ENCODE data around the gene FLNA.
"Not testable (repeated sequence)": the region's sequence is repeated elsewhere in the genome, so short reads cannot be mapped to it uniquely, and the experiment has no call there.

The FLNA gene

GRCh38 chrX:154374313-154375155 lies at the start of gene FLNA:
Gene FLNA, minus strand, starts transcription at chrX:154374634. Its CDS starts 3,389 bp downstream, at chrX:154371245.
- DNase-seq = no peak

GRCh38 chrX:154420402-154420756 lies 45.9 kb upstream of the FLNA start:
- DNase-seq = no peak

- no peak for DNase-seq
These were observed 45.4 kb upstream of the FLNA start for GRCh38 chrX:154419688-154420401.

- no peak for DNase-seq
These were observed 44.8 kb upstream of the FLNA start for GRCh38 chrX:154419189-154419588.

GRCh38 chrX:154417157-154417556 lies 42.7 kb upstream of the FLNA start:
- DNase-seq = no peak

- DNase-seq = no peak
These were observed 38.7 kb upstream of the FLNA start for GRCh38 chrX:154413142-154413541.

GRCh38 chrX:154412468-154412867 lies 38.0 kb upstream of the FLNA start:
- no peak for DNase-seq

GRCh38 chrX:154411981-154412340 lies 37.5 kb upstream of the FLNA start:
- peak; percentile 5 for DNase-seq

GRCh38 chrX:154409222-154409871 lies 34.9 kb upstream of the FLNA start, which contains the start of gene DNASE1L1:
Gene DNASE1L1, minus strand, starts transcription at chrX:154409254. Its CDS starts 3,686 bp downstream, at chrX:154405568.
- DNase-seq = no peak

- DNase-seq = no peak
These were observed 34.3 kb upstream of the FLNA start for GRCh38 chrX:154408659-154409221.

GRCh38 chrX:154404625-154405192 lies 30.3 kb upstream of the FLNA start:
- no peak for DNase-seq

GRCh38 chrX:154403858-154404257 lies 29.4 kb upstream of the FLNA start:
- DNase-seq = no peak

- no peak for DNase-seq
These were observed 28.8 kb upstream of the FLNA start for GRCh38 chrX:154403192-154403591.

- DNase-seq = no peak
These were observed 28.2 kb upstream of the FLNA start for GRCh38 chrX:154402622-154403127.

GRCh38 chrX:154401918-154402621 lies 27.6 kb upstream of the FLNA start:
- no peak for DNase-seq

GRCh38 chrX:154401045-154401799 lies 26.8 kb upstream of the FLNA start:
- DNase-seq = no peak

GRCh38 chrX:154400369-154400817 lies 26.0 kb upstream of the FLNA start:
- not testable (repeated sequence) for DNase-seq

- DNase-seq = no peak
These were observed 25.3 kb upstream of the FLNA start for GRCh38 chrX:154399527-154400368.

GRCh38 chrX:154398668-154399526 lies 24.5 kb upstream of the FLNA start:
- DNase-seq = no peak

Measured in NCI-H1048 (cell line).